ENCODE measurements around the gene GGA1.

DNA sequence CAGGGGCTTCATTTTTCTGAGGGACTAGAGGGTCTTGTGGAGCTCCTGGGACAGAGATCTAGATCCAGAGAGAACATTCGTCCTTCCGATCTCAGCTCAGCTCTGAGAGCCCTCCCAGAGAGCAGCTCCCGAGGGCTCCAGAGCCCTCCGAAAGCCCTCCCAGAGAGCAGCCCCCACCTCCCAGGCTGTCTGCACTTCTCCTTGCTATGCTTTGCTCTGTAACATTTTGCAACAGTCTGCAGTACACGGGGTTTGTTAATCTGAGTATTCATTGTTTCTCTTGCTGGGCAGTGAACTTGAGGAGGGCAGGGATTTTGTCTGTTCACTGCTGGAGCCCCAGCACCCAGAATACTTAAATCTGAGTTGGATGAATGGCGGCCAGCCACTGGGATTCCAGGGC lies 2.6 kb downstream of the GGA1 start:
- no peak for TF ChIP-seq POLR2A (IDR thresholded peaks at IDR 0.05)
- TF ChIP-seq, protein P1, sequence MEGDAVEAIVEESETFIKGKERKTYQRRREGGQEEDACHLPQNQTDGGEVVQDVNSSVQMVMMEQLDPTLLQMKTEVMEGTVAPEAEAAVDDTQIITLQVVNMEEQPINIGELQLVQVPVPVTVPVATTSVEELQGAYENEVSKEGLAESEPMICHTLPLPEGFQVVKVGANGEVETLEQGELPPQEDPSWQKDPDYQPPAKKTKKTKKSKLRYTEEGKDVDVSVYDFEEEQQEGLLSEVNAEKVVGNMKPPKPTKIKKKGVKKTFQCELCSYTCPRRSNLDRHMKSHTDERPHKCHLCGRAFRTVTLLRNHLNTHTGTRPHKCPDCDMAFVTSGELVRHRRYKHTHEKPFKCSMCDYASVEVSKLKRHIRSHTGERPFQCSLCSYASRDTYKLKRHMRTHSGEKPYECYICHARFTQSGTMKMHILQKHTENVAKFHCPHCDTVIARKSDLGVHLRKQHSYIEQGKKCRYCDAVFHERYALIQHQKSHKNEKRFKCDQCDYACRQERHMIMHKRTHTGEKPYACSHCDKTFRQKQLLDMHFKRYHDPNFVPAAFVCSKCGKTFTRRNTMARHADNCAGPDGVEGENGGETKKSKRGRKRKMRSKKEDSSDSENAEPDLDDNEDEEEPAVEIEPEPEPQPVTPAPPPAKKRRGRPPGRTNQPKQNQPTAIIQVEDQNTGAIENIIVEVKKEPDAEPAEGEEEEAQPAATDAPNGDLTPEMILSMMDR (IDR thresholded peaks at IDR 0.05) = no peak
